Measurements from ENCODE around the gene PRKACA. TPM values are rescaled to one million over a fixed set of nuclear protein-coding genes. Genes with fewer than 3 reads are reported as not detected.

PRKACA gene
- total and polyA plus RNA-seq, 9 donors, result 33.3 to 280 (median 201) TPM

GRCh38 chr19:14116525-14116917, 1.0 kb downstream of the PRKACA start:
- no peak for DNase-seq
- Histone ChIP-seq H3K27ac (peak overlapping the region; percentile 27 to 96), H3K27me3 (no peaks in the 10 kb centered on the region), H3K36me3 (no peaks in the 10 kb centered on the region), H3K4me3 (peak overlapping the region; percentile 97), H3K4me1 (ENCODE audit: insufficient read depth) (peaks cover 30% of the 10 kb centered on the region), H3K9me3 (no peaks in the 10 kb centered on the region)
- WGBS, 3 donors, result 3 to 8% (median 3%) methylated on average over 6 of the region's 6 CpGs
- no peak for TF ChIP-seq EP300 (IDR thresholded peaks at IDR 0.05)
- TF ChIP-seq CTCF (IDR thresholded peaks at IDR 0.05), result no peak
- no peak for TF ChIP-seq POLR2A (IDR thresholded peaks at IDR 0.05)
- intact Hi-C loops (cut with DNase I), result loop anchor here in 1 of 4 donors (5.0 kb wide), 1 partner anchor 34 kb away; no protein-coding TSS in a partner anchor

- DNase-seq, result no peak
- Histone ChIP-seq H3K4me3 (no peak overlapping the region), H3K27ac (peak overlapping the region; percentile 27 to 96), H3K4me1 (ENCODE audit: insufficient read depth) (peaks cover 34% of the 10 kb centered on the region), H3K27me3 (no peaks in the 10 kb centered on the region), H3K9me3 (no peaks in the 10 kb centered on the region), H3K36me3 (no peaks in the 10 kb centered on the region)
- intact Hi-C loops (cut with DNase I), result loop anchor here in 1 of 4 donors (5.0 kb wide), 1 partner anchor 33 kb away; no protein-coding TSS in a partner anchor
- TF ChIP-seq EP300 (IDR thresholded peaks at IDR 0.05), result no peak
- TF ChIP-seq CTCF (IDR thresholded peaks at IDR 0.05), result no peak
- no peak for TF ChIP-seq POLR2A (IDR thresholded peaks at IDR 0.05)
- WGBS, 3 donors, result 35 to 43% (median 37%) methylated on average over 5 of the region's 5 CpGs
These were observed 1.8 kb downstream of the PRKACA start for GRCh38 chr19:14115756-14116155.

- TF ChIP-seq EP300 (IDR thresholded peaks at IDR 0.05) (no peak), CTCF (IDR thresholded peaks at IDR 0.05) (peak in 1 of 3 donors; percentile 13)
- H3K36me3 ChIP-seq, result no peaks in the 10 kb centered on the region
- H3K4me1 ChIP-seq (ENCODE audit: insufficient read depth), result peaks cover 38% of the 10 kb centered on the region
- H3K27me3 ChIP-seq, result no peaks in the 10 kb centered on the region
- DNase-seq, result peak in 1 of 5 donors; percentile 48
- peak overlapping the region; percentile 85 to 96 for H3K27ac ChIP-seq
- 55 to 60% (median 57%) methylated on average over 9 of the region's 9 CpGs for WGBS, 3 donors
- no peaks in the 10 kb centered on the region for H3K9me3 ChIP-seq
- intact Hi-C loops (cut with DNase I), result loop anchor here in 1 of 4 donors (5.0 kb wide), 1 partner anchor 33 kb away; no protein-coding TSS in a partner anchor
- no peak overlapping the region for H3K4me3 ChIP-seq
These were observed 2.7 kb downstream of the PRKACA start for GRCh38 chr19:14114854-14115253.

GRCh38 chr19:14114439-14114838, 3.1 kb downstream of the PRKACA start:
- no peak overlapping the region for H3K4me3 ChIP-seq
- 82 to 84% (median 83%) methylated on average over 7 of the region's 7 CpGs for WGBS, 3 donors
- peaks cover 36% of the 10 kb centered on the region for H3K4me1 ChIP-seq (ENCODE audit: insufficient read depth)
- H3K36me3 ChIP-seq, result no peaks in the 10 kb centered on the region
- no peaks in the 10 kb centered on the region for H3K9me3 ChIP-seq
- no peaks in the 10 kb centered on the region for H3K27me3 ChIP-seq
- intact Hi-C loops (cut with DNase I), result no loop called here
- peak overlapping the region; percentile 85 to 96 for H3K27ac ChIP-seq
- no peak for TF ChIP-seq CTCF (IDR thresholded peaks at IDR 0.05)
- TF ChIP-seq EP300 (IDR thresholded peaks at IDR 0.05), result no peak
- TF ChIP-seq POLR2A (IDR thresholded peaks at IDR 0.05), result no peak
- no peak for DNase-seq
